ENCODE data around the gene PLCB4.

The PLCB4 gene

GRCh38 chr20:9508696-9509178 lies 439.9 kb downstream of the PLCB4 start:
- DNase-seq, result no peak

- DNase-seq, result no peak
Observed at GRCh38 chr20:9509246-9509645, 440.4 kb downstream of the PLCB4 start.

- no peak for DNase-seq
Observed at GRCh38 chr20:9510911-9511310, 442.0 kb downstream of the PLCB4 start.

- no peak for DNase-seq
Observed at GRCh38 chr20:9514072-9514460, 445.2 kb downstream of the PLCB4 start.

- peak; percentile 7 for DNase-seq
Observed at GRCh38 chr20:9514461-9515213, 445.8 kb downstream of the PLCB4 start, which contains the start of gene LAMP5. LAMP5 (plus strand) TSS chr20:9514590; CDS start chr20:9514853, 263 bp downstream.

GRCh38 chr20:9515214-9515585 lies 446.3 kb downstream of the PLCB4 start:
- no peak for DNase-seq

GRCh38 chr20:9515741-9516233 lies 446.9 kb downstream of the PLCB4 start:
- no peak for DNase-seq

- no peak for DNase-seq
Observed at GRCh38 chr20:9516234-9516871, 447.5 kb downstream of the PLCB4 start.

- no peak for DNase-seq
Observed at GRCh38 chr20:9517297-9518162, 448.6 kb downstream of the PLCB4 start.

- DNase-seq, result no peak
Observed at GRCh38 chr20:9518576-9519175, 449.8 kb downstream of the PLCB4 start.

- no peak for DNase-seq
Observed at GRCh38 chr20:9520086-9520485, 451.2 kb downstream of the PLCB4 start.

- DNase-seq, result no peak
Observed at GRCh38 chr20:9523636-9524035, 454.7 kb downstream of the PLCB4 start.
